GM20000 (cell line): Measurements from ENCODE around the gene AUNIP.

ENCODE experiments used
- DNase-seq: peaks from one replicate; pipeline ENCODE4 v3.0.0; 2012; ENCODE audit warnings: low spot score
- CTCF ChIP-seq: IDR thresholded peaks from 2 replicates; pipeline ENCODE4 v1.5.1; 2012; ENCODE audit warnings: mild to moderate bottlenecking, control low read depth; ENCODE audit errors: extremely low read depth, missing control alignments

Gene AUNIP

GRCh38 chr1:25800703-25801377, 58.4 kb downstream of the AUNIP start:
- TF ChIP-seq CTCF: no peak
- DNase-seq: no peak

GRCh38 chr1:25799935-25800702, 59.1 kb downstream of the AUNIP start, which contains the start of gene SELENON:
Gene SELENON (plus strand): TSS chr1:25800193. CDS start chr1:25800231, 38 bp downstream.
- DNase-seq: peak; percentile 82
- TF ChIP-seq CTCF: no peak

GRCh38 chr1:25799352-25799934, 59.8 kb downstream of the AUNIP start:
- no peak for DNase-seq
- no peak for TF ChIP-seq CTCF

GRCh38 chr1:25798666-25799351, 60.4 kb downstream of the AUNIP start:
- DNase-seq: no peak

GRCh38 chr1:25797939-25798338, 61.3 kb downstream of the AUNIP start:
- peak; percentile 40 for TF ChIP-seq CTCF
- no peak for DNase-seq

More at GRCh38 chr1:25798666-25799351, 60.4 kb downstream of the AUNIP start:
- TF ChIP-seq CTCF: no peak

- peak; percentile 73 for DNase-seq
- peak; percentile 86 for TF ChIP-seq CTCF
These were observed 62.3 kb downstream of the AUNIP start for GRCh38 chr1:25796811-25797458.
